GM19324 (cell line): ENCODE results near the gene BUB3.
"Not testable (repeated sequence)": the region's sequence is repeated elsewhere in the genome, so short reads cannot be mapped to it uniquely, and the experiment has no call there.

Source experiments
- ATAC-seq: cut with Tn5 transposase; IDR thresholded peaks from one replicate; pipeline ENCODE4 v1.9.1; 2021; ENCODE audit warnings: mild to moderate bottlenecking, moderate library complexity; ENCODE audit not compliant: unreplicated experiment, low FRiP score

BUB3 gene

DNA sequence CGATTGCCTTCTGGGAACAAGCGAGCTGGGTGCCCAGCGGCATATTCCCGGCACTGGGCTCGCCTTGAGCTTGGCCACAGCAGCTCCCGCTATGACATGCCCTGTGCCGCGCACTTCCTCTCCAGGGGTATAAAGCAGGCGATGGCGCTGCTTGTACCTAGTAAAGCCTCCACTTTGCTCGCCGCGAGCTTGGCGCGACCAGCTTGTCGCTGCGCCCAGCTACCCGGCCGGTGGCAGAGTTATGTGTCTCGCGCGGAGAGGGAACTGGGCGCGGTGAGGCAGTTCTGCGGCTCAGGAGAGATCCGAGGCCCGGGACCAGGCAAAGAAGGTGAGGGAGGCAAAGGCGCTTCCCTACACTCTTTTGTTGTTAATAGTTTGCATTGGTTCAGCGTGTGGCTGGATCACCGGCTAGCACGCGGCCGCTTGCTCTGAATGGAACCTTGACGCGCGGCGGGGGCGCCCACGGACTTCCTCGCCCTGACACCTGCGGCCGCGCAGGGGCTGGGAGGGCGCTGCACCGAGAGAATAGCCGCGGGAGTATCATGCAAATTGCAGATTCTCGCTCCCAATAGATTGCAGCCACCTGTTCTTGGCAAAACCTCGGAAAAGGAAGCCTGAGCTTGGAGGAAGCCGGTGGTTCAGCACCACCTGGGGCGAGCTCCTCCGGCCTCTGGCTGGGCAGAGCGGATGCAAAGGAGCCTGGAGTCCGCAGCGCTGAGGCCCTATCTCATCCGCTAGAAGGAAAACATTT is 3.0 kb upstream of the BUB3 start:
- ATAC-seq = no peak

DNA sequence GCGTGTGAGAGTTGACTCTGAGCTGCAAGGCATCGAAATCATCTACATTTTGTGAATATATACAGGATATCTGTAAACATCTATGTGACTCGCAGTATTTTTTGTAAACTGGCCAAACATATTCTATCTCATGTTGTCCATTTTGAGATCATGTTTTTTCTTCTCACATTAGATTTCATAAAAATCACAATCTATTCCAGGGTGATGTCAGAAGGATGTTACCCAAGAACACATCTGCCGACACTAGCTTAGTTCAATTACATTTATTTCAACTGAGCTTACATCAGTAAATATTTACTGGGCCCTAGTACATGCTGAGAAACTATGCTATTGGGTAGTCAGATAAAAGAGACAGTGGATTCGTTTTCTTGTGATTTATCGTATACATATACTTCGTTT is 2.5 kb upstream of the BUB3 start:
- no peak for ATAC-seq

GRCh38 chr10:123153486-123154091 is 613 bp upstream of the BUB3 start:
- ATAC-seq = no peak

DNA sequence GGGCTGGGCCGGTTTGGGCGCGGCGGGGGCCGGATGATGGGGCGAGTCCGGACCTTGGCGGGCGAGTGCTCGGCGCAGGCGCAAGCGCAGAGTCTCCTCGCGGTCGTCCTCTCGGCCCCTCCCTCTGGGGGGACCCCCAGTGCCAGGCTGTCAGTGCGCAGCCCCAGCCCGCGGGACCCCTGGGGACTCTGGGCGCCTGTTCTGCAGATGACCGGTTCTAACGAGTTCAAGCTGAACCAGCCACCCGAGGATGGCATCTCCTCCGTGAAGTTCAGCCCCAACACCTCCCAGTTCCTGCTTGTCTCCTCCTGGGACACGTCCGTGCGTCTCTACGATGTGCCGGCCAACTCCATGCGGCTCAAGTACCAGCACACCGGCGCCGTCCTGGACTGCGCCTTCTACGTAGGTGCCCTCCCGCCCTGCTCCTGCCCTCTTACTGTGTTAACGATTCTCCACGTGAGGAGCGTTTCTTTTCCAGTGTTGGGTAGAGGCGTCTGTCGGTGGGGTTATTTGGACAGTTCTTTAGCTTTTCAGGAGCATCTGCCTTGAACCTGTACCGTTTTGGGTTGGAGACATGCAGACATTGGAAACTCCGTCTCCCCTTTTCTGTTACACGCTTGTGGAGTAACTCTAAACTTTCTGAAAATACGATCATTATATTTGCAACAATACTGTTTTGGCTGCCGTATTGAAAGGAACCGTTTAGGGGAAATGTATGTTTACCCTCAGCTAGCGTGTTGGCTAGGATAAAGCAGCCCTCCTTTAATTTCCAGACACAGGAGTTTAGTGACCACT is 706 bp downstream of the BUB3 start:
- peak; percentile 60 for ATAC-seq

DNA sequence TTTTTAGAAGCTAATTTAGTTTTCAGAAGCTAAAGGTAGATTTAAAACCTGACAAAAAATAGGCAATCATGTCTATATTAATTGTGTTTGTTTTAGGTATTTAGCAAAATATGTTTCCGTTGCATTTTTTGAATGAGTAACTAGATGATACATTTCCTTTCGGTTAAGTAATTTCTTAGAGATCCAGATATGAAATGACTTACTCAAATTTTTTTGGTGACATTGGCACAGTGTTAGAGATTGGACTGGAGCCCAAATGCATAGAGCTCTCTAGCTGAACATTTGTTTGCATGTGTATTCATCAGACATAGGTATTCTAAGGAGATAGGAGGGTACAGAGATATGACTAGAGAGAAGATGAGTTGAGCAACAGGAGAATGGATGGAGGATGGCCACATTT is 1.9 kb downstream of the BUB3 start:
- ATAC-seq = no peak

- ATAC-seq = no peak
Observed at GRCh38 chr10:123157210-123157609, 3.0 kb downstream of the BUB3 start.

DNA sequence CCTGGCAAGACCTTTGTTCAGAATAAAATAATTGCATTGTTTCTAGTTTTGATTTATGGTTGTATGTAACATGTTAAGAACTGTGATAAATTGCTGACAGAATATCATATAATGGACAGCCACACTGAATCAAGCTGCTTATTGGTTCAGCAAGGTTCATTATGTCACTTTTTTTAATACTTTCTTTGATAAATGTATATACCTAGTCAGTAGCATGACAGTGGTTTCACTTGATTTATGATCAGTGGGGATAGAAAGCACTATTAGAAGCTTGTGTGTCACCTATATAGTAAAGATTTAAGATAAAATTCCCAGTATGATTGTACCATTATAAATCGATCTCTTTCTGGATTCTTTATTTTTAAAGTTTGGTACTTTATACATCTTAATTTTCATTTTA is 4.5 kb downstream of the BUB3 start:
- no peak for ATAC-seq

DNA sequence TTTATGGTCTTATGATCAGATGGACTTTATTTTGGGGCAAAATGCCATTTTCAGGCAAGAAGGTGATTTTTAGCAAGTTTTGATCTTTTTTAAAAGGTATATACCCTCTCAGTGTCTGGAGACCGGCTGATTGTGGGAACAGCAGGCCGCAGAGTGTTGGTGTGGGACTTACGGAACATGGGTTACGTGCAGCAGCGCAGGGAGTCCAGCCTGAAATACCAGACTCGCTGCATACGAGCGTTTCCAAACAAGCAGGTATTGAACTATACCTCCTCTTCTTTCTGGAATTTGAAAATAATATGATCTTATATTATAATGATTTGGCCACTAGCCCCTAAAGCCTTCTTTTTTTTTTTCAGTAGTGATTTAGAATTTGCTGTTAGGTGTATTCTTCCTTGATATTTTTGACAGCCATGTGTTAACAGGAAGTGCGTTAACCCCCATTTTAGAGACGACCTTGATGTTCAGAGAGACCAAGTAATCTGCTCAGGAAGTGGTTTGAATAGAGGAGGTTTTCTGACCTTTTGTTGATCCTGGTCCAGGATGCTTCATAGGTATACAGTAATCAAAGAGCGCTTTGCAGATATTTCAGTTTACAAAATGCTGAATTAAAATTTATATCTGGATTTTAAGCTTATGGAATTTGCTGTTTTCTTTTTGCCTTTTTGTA is 6.2 kb downstream of the BUB3 start:
- ATAC-seq = no peak

DNA sequence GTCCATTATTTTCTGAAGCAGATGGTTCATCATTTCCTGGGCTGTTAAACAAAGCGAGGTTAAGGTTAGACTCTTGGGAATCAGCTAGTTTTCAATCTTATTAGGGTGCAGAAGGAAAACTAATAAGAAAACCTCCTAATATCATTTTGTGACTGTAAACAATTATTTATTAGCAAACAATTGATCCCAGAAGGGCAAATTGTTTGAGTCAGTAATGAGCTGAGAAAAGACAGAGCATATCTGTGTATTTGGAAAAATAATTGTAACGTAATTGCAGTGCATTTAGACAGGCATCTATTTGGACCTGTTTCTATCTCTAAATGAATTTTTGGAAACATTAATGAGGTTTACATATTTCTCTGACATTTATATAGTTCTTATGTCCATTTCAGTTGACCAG is 10.1 kb downstream of the BUB3 start:
- no peak for ATAC-seq

DNA sequence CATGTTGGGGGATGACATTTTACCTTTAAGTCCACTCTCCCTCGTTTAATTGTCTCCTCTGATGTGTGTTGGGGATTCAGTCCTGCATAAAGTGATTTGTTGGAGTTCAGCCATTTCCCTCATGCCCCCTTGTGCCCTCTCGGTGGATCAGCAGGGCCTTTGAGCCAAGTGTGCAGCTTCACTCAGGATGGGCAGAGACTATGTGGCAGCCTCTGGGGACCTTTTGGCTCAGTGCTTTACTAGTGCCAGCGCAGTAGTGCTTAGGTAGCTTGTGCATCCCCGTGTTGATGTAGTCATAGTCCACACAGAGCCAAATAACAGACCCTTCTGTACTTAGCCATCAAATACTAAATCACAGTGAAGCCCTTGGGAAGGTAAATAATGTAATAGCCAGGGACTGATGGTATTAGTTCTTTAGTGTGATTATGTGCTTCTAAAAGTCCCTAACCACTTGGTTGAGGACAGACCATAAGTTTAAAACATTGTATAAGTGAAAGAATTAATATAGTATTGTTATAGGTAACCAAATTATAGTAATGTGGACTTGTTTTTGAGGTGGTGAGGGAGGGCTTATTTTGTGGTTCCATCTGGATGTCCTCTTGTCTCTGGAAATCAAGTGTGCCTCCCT is 11.4 kb downstream of the BUB3 start:
- ATAC-seq = no peak

DNA sequence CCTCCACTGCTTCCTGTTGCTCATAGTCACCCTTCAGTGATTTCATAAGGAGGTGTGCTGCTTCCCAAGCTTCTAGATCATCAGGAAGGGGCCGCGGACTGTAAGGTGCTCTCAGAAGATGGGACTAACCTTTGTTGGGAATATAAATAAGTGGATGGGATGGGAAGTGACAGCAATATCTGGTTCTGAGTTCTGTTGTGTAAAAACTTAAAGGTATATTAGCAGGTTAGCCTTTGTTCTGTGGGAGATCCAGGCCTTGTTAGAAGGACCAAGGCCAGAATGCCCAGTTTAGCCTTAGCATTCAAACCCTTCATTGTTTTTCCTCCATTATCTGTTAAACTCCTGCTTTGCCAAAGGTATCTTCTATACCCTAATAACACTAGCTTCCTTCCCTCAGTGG is 12.4 kb downstream of the BUB3 start:
- no peak for ATAC-seq

DNA sequence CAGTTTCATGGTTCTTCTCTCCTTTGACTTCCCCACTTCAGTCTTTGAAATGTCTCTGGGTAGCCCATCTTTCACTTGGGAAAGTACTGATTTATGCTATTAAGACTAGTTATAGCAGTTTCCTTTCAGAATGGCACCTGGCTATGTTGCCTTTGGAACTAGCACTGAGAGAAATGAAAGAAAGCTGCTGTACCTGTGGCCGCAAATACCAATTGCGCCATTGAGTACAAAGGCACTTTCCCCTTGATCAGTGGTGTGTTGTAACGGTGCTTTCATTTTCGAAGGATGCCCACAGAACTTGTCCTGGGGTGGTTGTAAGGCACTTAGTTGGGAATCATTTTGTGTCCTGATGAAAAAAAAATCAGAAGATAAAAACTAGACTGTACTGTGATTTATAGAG is 16.8 kb downstream of the BUB3 start:
- no peak for ATAC-seq

GRCh38 chr10:123171616-123172015 is 17.4 kb downstream of the BUB3 start:
- not testable (repeated sequence) for ATAC-seq

- ATAC-seq = no peak
Observed at GRCh38 chr10:123175389-123176387, 21.5 kb downstream of the BUB3 start.

DNA sequence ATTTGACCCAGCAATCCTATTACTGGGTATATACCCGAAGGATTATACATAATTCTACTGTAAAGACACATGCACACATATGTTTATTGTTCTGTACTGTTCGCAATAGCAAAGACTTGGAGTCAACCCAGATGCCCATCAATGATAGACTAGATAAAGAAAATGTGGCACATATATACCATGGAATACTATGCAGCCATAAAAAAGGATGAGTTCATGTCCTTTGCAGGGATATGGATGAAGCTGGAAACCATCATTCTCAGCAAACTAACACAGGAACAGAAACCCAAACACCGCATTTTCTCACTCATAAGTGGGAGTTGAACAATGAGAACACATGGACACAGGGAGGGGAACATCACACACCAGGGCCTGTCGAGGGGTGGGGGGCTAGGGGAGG is 24.2 kb downstream of the BUB3 start:
- not testable (repeated sequence) for ATAC-seq

- ATAC-seq = no peak
Observed at GRCh38 chr10:123180101-123181090, 26.2 kb downstream of the BUB3 start.

GRCh38 chr10:123183724-123184123 is 29.5 kb downstream of the BUB3 start:
- ATAC-seq = no peak

- no peak for ATAC-seq
Observed at GRCh38 chr10:123187781-123188180, 33.6 kb downstream of the BUB3 start.
